AG08396 (cell line): ENCODE data around the gene PKIB.
"Not testable (repeated sequence)": the region's sequence is repeated elsewhere in the genome, so short reads cannot be mapped to it uniquely, and the experiment has no call there.

Experiments used
- DNase-seq: peaks from one replicate; pipeline ENCODE4 v3.0.0; 2012; ENCODE audit warnings: low spot score, mixed read lengths

Gene PKIB

DNA sequence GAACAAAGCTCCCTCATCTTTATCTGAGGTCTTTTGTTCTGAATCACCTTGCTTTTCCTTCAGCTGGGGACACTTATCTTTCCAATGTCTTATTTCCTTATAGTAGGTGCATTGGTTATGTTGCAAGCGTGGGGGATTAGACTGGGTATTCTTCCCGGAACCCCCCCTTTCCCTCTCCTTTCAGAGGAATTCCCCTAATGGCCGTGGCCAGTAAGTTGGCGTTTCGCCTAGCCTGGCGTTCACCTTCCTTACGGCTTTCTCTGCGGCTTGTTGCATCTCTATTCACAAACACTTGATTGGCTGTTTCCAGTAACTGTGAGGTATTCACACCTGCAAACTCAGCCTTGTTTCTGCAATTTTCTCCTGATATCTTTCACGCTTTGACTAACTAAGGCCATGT lies 136.5 kb downstream of the PKIB start:
- no peak for DNase-seq

DNA sequence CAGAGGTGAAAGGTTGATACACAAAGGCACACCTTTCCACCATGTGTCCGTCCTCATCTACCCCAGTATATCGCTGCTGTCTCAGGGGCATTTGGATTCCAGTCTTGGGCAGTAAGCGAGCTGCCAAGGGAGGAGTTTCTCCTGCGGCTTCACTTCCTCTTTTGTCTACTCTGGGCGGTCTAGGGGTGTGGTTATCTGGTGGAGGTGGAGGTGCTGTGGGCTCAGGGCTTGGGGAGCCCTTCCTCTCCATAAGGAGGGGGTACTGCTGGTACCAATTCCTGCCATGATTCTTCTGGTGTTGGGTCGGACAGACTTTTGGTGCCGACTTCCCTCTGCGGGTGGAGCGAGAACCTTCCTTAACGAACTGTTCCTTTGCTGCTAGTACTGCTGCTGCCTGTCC lies 137.4 kb downstream of the PKIB start:
- no peak for DNase-seq

DNA sequence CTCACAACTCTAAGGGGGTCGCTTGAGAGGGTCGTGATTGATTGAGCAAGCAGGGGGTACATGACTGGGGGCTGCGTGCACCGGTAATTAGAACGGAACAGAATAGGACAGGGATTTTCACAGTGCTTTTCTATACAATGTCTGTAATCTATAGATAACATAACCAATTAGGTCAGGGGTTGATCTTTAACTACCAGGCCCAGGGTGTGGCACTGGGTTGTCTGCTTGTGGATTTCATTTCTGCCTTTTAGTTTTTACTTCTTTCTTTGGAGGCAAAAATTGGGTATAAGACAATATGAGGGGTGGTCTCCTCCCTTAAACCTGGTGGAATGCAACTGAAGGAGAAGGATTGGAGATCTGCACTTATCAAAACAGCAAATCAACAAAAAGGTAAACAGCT lies 138.7 kb downstream of the PKIB start:
- not testable (repeated sequence) for DNase-seq

DNA sequence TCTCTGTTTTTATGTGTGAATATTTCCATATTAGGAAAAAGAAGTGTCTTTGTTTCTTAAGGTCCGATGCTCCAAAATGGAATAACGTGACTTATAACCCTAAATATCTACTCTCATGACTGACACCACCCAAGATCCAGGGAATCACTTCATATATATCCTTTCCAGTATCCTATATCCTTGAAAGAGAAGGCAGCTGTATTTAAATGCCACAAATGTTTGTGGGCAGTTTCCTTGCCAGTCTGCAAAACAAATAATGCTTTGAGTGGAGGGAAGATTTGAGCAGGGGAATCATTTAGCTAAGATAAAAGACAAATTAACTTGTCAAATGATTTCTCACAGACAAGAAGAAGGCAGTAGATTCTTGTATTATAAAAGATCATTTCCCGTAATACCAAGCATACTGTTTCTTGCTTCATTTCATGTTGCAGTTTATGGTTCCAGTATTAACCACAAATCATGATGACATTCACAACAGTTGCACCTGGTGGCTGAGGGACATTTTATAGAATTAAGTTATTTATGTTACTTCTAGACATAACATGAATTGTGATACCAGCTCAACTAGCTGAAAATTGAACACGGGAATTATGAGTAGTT lies 139.3 kb downstream of the PKIB start:
- no peak for DNase-seq

DNA sequence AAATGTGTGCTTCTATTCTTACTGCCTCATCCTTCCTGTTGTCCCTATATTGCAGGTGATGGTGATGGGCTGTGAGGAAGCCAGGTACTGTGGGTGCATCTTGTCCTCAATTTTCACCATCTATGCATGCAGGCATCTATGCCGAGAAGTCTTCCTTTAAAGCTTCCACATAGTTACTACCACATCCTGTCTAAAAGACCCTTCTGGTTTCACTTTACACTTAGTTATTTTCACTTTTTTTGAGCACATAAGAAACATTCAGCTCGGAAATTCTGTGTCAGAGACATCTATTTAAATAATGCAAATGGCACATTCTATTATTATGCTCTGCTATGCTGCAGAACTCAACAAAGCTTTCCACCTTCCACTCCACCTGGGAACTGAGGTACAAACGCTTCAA lies 141.1 kb downstream of the PKIB start:
- no peak for DNase-seq

DNA sequence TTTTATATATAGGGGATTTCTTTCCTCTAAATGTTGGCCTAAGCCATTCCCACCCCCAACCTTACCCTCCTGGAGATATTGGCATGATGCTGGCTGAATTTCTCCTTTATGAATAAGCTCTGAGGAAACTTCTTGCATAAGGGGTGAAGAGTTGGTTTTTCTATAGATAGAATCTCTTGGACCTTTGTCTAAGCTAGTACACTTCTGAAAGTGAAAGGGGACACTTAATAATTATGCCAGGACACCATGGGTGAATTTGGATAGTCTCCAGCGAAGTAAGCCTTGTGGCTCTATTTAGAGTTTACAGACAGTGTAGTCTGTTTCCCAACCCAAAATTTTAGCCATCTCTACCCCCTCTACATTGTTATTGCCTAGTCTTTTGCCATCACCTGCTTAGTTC lies 142.3 kb downstream of the PKIB start:
- no peak for DNase-seq

DNA sequence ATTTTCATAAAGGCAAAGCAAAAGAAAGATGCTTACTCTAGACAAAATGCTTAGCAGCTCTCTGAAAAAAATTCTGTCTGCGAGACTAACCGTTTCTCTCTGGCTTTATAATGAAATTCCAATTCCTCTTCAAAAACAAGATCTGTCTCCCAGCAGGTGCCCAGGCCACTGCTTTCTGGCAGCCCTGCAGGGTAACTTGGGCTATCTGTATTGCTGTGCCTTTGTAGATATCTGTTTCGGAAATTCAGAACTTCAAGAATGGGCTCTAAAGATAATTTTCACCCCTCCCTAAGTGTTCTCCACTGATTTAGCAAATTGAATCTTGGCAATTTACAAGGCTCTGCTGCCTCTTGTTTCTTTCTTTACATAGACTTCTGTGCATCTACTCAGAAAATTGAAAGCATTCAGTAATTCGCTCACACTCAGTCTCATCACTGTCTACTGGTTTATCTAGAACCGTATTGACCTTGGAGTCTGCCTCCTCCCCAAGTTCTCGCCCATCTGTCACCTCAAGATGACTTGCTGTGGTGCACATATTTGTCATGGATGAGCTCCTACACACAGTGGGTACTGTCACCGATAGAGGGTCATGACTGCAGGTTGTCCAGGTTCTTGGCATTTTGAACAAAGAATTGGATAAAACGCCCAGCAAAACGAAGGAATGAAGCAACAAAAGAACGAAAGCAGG lies 142.9 kb downstream of the PKIB start:
- no peak for DNase-seq

DNA sequence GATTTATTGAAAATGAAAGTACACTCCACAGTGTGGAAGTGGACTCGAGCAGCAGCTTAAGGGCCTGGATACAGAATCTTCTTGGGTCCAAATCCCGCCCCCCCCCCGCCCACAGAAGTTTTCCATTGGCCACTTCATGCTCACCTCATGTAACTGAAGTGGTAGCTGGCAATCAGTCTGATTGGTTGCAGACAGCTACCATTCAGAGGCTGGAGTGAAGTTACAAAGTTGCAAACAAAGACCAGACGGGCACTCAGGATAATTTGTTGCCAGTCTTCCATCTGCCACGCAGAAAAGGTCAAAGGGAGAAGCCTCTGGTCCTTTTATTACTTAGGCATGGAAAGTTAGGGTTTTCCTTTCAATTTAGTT lies 143.5 kb downstream of the PKIB start:
- no peak for DNase-seq

DNA sequence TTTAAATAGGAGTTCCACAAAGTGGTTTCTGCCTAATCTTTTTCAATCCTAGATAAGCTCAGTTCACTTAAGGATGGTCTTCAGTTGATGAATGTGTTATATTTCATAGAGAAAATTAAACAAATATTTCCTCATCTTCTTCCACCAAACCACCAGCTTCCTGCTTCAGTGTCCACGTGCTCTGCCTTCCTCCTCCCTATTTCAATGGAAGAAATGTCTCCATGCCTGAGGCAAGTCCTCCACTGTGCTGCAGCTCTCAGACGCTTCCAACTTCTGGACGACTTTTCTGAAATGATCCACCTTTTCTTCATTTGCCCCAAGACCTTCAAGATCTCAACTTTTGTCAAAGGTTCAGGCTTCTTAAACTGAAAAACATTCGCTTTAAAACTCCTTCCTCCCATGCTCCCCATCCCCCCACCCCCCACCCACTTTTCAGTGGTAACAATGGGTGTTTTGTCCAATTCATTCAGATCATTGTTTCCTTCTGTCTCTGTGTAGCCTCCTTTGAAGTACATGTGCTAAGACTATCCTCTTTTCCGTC lies 144.1 kb downstream of the PKIB start:
- no peak for DNase-seq

DNA sequence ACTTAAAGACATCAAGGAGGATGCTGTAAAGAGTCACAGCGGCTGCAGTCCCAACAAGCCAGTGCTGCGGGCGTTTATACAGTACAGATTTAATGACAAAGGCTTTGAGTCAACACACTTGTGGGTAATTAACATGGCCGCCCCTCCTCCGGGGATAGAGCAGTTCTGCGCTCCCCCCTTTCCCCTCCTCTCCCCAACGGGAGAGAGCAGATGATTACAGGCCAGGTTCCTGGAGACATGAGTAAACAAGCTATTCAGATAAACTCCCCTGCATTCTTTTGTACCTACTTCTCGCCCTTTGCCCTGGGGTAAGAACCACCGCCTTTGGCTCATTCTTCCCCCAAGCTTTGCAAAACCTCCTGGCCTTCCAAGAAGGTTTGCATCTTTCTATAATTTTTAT lies 145.7 kb downstream of the PKIB start:
- no peak for DNase-seq

DNA sequence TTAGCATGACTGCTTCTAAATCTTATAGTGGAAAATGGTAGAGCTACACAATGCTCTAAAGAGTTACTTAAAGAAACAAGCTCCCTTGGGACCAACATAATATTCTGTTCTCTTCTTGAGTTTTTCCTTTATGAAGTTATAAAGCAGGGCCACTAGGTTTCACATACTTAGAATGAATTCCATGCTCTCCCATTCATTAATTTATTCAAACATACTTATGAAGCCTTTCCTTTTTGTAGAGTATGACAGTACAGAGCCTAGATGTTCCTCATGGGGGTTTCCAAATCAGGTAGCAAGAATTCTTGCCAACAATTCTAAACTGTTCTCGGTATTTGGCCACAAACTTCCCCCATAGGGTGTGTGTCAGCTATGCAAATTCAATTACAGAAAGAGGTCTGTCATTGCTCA lies 148.7 kb downstream of the PKIB start:
- DNase-seq: no peak

DNA sequence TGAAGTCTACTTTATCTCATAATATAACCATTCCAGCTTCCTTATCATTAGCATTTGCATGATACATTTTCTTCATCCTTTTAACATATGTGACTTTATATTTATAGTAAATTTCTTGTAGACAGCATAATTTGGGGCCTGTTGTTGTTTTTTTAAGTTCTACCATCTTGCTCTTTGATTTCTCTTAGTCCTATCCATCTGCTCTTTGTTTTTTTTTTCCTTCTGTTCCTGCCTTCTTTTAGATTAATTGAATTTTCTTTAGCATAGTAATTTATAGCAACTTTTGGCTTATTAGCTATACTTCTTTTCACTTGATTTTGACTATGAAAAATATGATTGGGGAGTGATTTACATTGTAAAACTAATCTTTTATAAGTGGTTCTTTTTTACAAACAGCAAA lies 150.1 kb downstream of the PKIB start:
- no peak for DNase-seq

DNA sequence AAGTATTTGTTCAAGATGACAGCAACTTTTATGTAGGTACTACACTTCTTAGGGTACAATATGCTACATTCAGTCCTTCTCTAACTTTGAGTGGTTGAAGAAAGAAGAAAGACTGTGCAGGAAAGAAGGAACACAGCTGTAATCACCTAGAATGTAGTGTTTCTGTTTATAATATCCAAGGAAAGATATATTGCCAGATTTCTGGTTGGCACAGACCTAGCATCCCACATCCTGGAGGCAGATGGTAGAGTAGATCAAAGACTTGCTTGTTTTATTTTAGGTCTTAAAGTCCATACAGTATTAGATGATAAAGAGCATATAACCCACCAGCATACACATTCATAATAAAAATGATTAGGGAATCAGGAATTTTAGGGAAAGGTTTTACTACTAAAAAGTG lies 156.1 kb downstream of the PKIB start:
- DNase-seq: no peak

DNA sequence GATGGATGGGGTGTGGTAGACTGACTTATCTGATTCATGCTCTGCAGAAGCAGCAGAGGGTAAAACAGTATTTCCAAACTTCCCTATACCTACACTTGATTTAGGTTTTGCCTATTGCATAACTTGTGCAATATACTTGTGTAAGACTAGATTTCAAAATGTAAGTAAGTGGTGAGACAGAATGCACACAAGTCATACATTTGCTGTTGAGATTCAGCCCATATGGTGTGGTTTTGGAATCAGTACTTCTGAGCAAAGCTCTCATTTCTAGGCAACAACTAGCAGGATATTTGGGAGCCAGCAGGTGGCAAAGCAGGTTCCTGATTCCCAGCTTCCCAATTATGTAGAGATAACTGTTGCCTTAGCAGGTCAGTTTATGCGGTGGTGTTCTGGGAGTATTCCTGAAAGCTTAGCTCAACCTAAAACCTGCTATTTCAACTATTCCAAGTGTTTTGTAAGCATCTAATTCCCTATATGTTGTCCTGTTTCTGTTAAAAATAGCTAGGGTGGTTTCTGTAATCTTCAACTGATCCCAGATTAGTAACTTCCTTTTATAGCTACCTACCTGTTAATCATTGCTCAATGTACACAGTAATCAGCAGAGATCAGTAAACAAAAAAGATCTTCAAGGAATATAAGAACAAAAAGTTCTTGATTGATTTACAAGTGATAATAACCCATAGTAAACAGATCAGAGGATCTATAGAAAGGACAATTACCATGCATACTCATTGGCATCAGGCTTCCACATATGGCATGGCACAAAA lies 160.8 kb downstream of the PKIB start:
- no peak for DNase-seq

DNA sequence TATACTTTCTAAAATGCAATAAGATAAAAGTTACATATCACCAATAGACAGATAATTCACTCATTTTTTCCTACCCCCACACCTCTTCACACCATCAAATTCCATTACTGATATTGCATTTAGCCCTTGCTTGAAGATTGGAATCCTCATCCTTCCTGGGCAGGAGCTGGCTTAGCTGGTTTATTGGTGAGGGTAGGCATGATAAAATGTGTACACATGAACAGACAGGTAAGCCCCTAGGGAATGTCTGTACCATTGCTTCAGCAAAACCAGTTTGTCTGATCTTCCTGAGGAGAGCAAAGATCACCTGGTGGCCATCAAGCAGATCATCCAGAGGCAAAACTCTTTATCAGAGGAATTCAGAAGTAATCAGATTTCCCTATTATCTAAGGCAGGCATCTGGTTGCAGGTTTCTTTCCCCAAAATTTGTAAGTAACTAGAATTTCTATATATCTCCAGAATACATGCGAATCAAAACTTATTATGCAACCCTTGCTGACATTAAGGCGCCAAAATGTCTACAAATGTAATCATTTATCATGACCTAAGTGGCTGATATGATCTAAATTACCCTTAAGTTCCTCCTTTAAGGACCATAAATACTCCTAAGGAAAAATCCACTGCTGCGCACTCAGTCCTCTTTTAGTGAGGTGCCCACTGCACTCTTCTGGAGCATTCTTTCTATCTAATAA lies 162.7 kb downstream of the PKIB start:
- no peak for DNase-seq
